Measurements from ENCODE around the gene YKT6.

Gene YKT6

DNA sequence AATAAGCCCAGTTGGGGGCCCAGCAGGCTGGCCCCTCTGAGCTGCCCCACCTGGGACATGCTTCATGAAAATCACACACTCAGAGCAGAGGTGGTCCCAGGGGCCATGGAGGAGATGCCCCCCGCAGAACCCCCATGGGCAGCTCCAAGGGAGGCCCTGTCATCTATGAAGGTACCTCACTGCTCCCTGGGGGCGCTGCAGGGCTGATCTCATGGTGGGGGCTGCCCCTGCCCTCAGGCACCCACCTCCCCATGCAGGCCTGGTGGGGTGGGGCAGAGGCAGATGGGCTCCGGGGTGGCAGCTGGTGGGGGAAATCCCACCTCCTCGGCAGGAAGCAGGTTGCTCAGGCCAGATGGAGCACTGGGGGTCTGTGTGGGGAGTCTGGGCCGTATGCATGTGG lies 60.5 kb downstream of the YKT6 start:
- no peak for DNase-seq

DNA sequence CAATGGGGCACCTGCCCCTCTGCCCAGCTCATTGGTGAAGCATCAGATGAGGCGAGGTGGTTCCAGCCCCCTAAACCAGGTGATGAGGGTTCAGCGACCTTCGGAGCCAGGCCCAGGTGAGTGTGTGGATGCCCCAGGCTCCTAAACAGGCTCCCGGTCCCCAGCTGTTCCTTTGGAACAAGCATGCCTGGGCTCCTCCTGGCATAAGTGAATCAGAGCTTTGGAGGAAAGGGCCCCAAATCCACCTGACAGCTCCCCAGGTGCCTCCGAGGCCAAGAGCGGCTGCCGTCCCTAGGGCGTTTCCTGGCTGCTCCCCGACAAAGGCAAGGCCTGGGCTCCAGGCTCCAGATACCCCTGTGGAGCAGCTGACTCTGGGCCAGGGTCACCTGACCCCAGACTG lies 61.3 kb downstream of the YKT6 start:
- no peak for DNase-seq

DNA sequence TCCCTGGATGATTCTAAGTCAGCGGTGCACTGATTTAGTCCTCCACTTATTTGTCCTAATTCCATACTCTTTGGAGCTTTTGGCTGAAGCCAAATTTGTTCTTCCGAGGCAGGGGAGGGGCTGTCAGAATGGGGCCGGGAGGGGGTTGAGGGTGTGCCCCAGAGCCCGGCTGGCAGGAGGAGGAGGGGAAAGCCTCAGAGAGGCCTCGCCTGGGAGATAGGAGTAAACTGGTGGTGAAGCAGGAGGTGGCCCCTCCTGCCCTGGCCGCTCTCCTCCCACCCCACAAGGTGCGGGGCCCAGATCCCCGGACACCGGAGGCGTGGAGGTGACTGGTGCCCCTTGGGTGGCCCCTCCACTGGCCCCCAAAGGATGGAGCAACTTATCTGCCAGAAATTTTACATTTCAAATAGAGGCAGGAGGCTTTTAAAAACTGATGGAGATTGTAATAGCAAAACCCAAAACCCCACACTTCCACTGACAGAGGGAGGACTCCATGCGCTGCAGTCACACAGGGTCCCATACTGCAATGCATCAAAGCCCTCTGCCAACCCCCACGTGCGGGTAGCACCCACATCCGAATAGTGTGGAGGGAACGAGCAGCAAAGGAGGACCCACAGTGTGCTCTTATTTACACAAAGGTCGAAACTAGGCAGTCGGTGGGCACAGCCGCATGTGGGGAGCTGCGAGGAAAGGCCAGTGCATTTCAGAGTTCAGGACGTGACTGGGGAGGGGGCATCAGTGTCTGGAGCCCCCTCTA lies 62.7 kb downstream of the YKT6 start:
- DNase-seq = no peak
